Activated CD8-positive, alpha-beta T cell treated with anti-CD3 and anti-CD28 coated beads for 36 hours (primary cell): ENCODE data around the gene FAAH. TPM values are rescaled to one million over a fixed set of nuclear protein-coding genes. Genes with fewer than 3 reads are reported as not detected.

ENCODE experiments used
- ATAC-seq: fragments of 200-7000 bp; cut with Tn5 transposase; one replicate; pipeline ENCODE4 v1.10.0; 2021; ENCODE audit warnings: mild to moderate bottlenecking, moderate library complexity
- CTCF ChIA-PET: fragments of 350-600 bp; sonication (Branson Sonifier 250); formaldehyde crosslinking; loops from one replicate; lab custom pipeline; 2021; ENCODE audit warnings: antibody characterized with exemption; lab: Charles Lee
- POLR2A ChIA-PET: fragments of 350-600 bp; sonication (Branson Sonifier 250); formaldehyde crosslinking; loops from one replicate; lab custom pipeline; 2021; ENCODE audit warnings: antibody characterized with exemption; lab: Charles Lee
- DNase-seq: peaks from one replicate; pipeline ENCODE4 v3.0.0-alpha.2; 2020
- H3K27ac Mint-ChIP-seq: one replicate; pipeline ENCODE4 v1.8.0; 2021; ENCODE audit warnings: mild to moderate bottlenecking, mixed read lengths
- H3K27me3 Mint-ChIP-seq: one replicate; pipeline ENCODE4 v1.8.0; 2021; ENCODE audit warnings: mixed read lengths
- H3K36me3 Mint-ChIP-seq: one replicate; pipeline ENCODE4 v1.8.0; 2021; ENCODE audit warnings: low read depth, mixed read lengths
- H3K4me1 Mint-ChIP-seq: one replicate; pipeline ENCODE4 v1.8.0; 2021; ENCODE audit warnings: low read depth, mixed read lengths
- H3K4me3 Mint-ChIP-seq: one replicate; pipeline ENCODE4 v1.8.0; 2021; ENCODE audit warnings: mild to moderate bottlenecking, moderate library complexity, mixed read lengths
- H3K9me3 Mint-ChIP-seq: one replicate; pipeline ENCODE4 v1.8.0; 2021; ENCODE audit warnings: mixed read lengths
- intact Hi-C: fragments of 100-400 bp; cut with micrococcal nuclease; formaldehyde crosslinking; loops from one replicate; pipeline ENCODE4 v1.10.0; 2022
- total RNA-seq, 2 experiments: library from RNA; stranded (reverse); gene quantifications; one replicate each; pipeline ENCODE4 v1.2.3, GENCODE V29; 2021
- TF ChIP-seq, protein P1 (sequence below): fragments of 200-600 bp; IDR thresholded peaks from one replicate; pipeline ENCODE4 v1.8.0; 2022; ENCODE audit warnings: antibody characterized with exemption, mild to moderate bottlenecking

Gene FAAH
- total RNA-seq, 2 experiments from 2014 or later: 3.0 to 4.7 TPM

DNA sequence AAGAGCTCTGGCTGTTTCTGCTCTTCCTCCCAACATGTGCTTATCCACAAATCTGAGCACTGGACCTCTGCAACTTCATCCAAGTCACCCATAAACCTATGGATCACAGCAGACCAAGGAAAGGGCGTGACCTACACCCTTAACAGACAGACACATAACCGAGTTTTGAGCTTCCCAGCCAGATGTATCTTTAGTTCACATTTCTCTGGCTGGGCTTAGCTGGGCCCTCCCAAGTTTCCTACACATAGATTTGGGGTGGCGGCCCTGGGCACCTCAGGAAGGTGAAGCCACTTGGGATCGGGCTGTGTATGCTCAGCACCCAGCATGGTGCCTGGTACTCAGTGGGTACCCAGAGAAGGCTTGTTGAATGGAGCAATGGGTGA is 26.4 kb downstream of the FAAH start:
- CTCF ChIA-PET: interaction anchor here (0.7 to 1.6 kb wide), 2 partner anchors 14 to 25 kb away, joined by 4 to 5 read pairs; no protein-coding TSS in a partner anchor
- TF ChIP-seq, protein P1, sequence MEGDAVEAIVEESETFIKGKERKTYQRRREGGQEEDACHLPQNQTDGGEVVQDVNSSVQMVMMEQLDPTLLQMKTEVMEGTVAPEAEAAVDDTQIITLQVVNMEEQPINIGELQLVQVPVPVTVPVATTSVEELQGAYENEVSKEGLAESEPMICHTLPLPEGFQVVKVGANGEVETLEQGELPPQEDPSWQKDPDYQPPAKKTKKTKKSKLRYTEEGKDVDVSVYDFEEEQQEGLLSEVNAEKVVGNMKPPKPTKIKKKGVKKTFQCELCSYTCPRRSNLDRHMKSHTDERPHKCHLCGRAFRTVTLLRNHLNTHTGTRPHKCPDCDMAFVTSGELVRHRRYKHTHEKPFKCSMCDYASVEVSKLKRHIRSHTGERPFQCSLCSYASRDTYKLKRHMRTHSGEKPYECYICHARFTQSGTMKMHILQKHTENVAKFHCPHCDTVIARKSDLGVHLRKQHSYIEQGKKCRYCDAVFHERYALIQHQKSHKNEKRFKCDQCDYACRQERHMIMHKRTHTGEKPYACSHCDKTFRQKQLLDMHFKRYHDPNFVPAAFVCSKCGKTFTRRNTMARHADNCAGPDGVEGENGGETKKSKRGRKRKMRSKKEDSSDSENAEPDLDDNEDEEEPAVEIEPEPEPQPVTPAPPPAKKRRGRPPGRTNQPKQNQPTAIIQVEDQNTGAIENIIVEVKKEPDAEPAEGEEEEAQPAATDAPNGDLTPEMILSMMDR: no peak
- peaks cover 10% of the 10 kb centered on the region for H3K27me3 Mint-ChIP-seq
- H3K27ac Mint-ChIP-seq: no peak overlapping the region
- no peaks in the 10 kb centered on the region for H3K4me1 Mint-ChIP-seq
- POLR2A ChIA-PET: no interaction called here
- no peak for DNase-seq
- no peaks in the 10 kb centered on the region for H3K9me3 Mint-ChIP-seq
- intact Hi-C loops: no loop called here
- no peak overlapping the region for H3K4me3 Mint-ChIP-seq
- ATAC-seq: no peak
- no peaks in the 10 kb centered on the region for H3K36me3 Mint-ChIP-seq

DNA sequence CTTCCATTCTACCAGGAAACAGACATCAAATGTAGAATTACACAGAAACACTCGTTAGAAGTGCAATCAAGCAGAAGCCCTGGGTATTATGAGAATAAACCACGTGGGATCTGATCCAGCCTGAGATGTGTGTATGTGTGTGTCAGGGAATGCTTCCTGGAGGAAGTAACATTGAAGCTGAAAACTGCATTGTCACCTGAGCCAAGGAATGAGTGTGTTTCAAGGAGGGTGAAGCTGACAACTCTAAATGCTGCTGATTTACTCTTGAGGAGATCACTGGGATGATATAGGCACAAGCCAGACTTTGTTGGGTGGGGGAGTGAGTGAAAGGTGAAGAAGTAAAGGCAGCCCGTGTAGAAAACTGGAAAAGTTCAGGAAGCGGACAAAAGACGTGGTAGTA is 27.6 kb downstream of the FAAH start:
- ChIA-PET CTCF (interaction anchor here (0.8 to 1.6 kb wide), 2 partner anchors 15 to 20 kb away, joined by 3 to 5 read pairs; no protein-coding TSS in a partner anchor), POLR2A (no interaction called here)
- H3K4me1 Mint-ChIP-seq: no peaks in the 10 kb centered on the region
- no peak overlapping the region for H3K27ac Mint-ChIP-seq
- DNase-seq: no peak
- no peak overlapping the region for H3K4me3 Mint-ChIP-seq
- intact Hi-C loops: no loop called here
- ATAC-seq: no peak
- H3K36me3 Mint-ChIP-seq: no peaks in the 10 kb centered on the region
- no peaks in the 10 kb centered on the region for H3K9me3 Mint-ChIP-seq
- TF ChIP-seq, protein P1: no peak
- peaks cover 13% of the 10 kb centered on the region for H3K27me3 Mint-ChIP-seq

DNA sequence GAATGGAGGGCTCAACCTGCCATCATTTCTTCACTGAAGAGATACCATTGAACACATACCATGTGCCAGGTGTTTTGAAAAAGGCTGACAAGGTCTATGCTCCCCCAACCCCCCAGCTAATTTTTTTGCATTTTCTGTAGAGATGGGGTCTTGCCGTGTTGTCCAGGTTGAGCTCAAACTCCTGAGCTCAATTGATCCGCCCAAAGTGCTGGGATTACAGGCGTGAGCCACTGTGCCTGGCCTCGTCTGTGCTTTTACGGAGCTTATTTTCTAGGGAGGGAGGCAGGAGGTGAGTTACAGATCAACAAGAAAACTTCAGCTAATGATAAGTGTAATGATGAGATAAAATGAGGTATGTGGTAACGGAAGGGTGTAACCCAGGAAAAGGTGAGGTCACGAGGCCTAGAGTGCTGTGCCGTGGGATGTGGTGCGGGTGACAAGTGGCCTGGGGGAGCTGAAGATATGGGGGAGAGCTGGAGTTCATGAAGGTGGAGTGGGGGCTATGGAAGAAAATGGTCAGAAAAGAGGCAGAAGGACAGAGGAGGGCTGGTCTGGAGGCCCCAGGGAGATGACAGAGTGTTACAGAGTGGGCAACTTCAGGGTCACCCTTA is 28.2 kb downstream of the FAAH start:
- DNase-seq (no peak), ATAC-seq (no peak)
- H3K9me3 Mint-ChIP-seq: no peaks in the 10 kb centered on the region
- intact Hi-C loops: no loop called here
- TF ChIP-seq, protein P1: no peak
- H3K27ac Mint-ChIP-seq: no peak overlapping the region
- no peak overlapping the region for H3K4me3 Mint-ChIP-seq
- H3K4me1 Mint-ChIP-seq: no peaks in the 10 kb centered on the region
- ChIA-PET POLR2A (no interaction called here), CTCF (interaction anchor here (0.5 to 1.6 kb wide), 4 partner anchors 8 to 21 kb away, joined by 3 to 5 read pairs (median 4); no protein-coding TSS in a partner anchor)
- H3K36me3 Mint-ChIP-seq: no peaks in the 10 kb centered on the region
- peaks cover 14% of the 10 kb centered on the region for H3K27me3 Mint-ChIP-seq

DNA sequence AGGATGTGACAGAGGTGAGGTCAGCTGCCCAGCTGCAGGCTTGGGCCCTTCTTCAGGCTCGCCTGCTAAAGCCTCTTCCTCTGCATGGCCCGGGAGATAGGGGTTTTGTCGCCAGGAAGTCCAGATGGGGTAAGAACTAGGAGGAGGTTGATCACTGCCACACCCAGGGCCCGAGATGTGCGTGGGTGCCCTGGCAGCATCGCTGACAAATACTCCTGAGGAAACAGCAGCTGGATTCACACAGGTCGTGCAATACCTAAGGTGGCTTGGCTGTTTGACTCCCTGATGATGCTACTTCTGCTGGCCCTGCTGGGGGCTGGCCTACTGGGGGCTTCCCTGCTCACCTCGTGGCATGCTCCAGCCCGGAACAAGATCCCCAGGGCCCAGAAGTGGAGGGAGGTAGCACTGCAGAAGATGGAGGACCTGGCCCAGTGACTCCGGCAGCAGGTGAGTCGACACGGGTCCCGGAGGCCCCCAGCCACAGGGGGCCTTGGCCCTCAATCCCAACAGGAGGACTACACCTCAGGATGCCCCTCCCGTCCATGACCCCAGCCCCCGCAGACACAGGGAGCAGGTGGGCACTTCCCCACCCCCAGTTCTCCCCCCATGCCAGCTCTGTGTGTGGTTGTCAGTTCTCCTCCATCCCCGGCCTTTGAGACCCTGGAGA is 29.6 kb downstream of the FAAH start:
- Mint-ChIP-seq H3K36me3 (no peaks in the 10 kb centered on the region), H3K9me3 (no peaks in the 10 kb centered on the region), H3K27ac (no peak overlapping the region), H3K4me3 (no peak overlapping the region), H3K27me3 (peaks cover 20% of the 10 kb centered on the region), H3K4me1 (no peaks in the 10 kb centered on the region)
- no peak for ATAC-seq
- POLR2A ChIA-PET: no interaction called here
- DNase-seq: no peak
- CTCF ChIA-PET: interaction anchor here (2.0 kb wide), 1 partner anchor 18 kb away, joined by 5 read pairs; no protein-coding TSS in a partner anchor
- intact Hi-C loops: no loop called here
- TF ChIP-seq, protein P1: no peak

DNA sequence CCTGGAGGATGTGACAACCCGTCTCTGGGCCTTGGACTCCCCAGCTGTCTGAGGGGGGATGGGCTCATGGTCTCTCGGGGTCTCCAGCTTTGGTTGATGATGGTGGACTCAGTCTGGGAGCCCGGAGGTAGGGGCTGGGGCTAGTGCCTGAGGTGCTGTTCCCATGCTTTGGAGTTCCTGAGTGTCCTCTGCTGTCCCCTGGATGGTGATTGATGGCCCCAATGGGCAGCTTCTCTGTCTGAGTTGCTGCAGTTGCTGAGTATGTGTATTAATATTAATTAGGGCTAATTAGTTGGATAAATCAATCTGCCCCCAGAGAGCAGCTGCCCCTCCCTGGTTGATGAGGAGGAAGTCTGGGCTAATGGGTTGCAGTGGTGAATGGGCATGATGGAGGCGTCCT is 30.6 kb downstream of the FAAH start:
- no peak for ATAC-seq
- ChIA-PET CTCF (interaction anchor here (2.0 to 2.4 kb wide), 2 partner anchors 17 to 22 kb away, joined by 5 to 8 read pairs; no protein-coding TSS in a partner anchor), POLR2A (no interaction called here)
- Mint-ChIP-seq H3K9me3 (no peaks in the 10 kb centered on the region), H3K4me1 (no peaks in the 10 kb centered on the region), H3K4me3 (no peak overlapping the region), H3K27ac (no peak overlapping the region), H3K27me3 (peaks cover 20% of the 10 kb centered on the region), H3K36me3 (no peaks in the 10 kb centered on the region)
- TF ChIP-seq, protein P1: no peak
- no peak for DNase-seq
- intact Hi-C loops: no loop called here
